Retinal pigment epithelial cell (primary cell): ENCODE data around the gene CSRNP3.

Experiments
- DNase-seq: peaks from one replicate; pipeline ENCODE4 v3.0.0-alpha.2; 2010; ENCODE audit warnings: low read depth
- H3K4me3 ChIP-seq: 2 replicates; pipeline ENCODE4 v1.5.1; 2011; ENCODE audit warnings: mild to moderate bottlenecking, low read length, control low read depth, moderate library complexity
- CTCF ChIP-seq: conservative IDR thresholded peaks from 2 replicates; pipeline ENCODE4 v1.5.1; 2011; ENCODE audit warnings: low read depth, low read length, control low read depth, inconsistent platforms

The CSRNP3 gene

GRCh38 chr2:165720511-165720910 lies 251.0 kb downstream of the CSRNP3 start:
- TF ChIP-seq CTCF: no peak
- no peak overlapping the region for H3K4me3 ChIP-seq
- peak; percentile 24 for DNase-seq

GRCh38 chr2:165725421-165725820 lies 255.9 kb downstream of the CSRNP3 start:
- no peak overlapping the region for H3K4me3 ChIP-seq
- TF ChIP-seq CTCF: no peak
- DNase-seq: no peak
